HG02642 (cell line): ENCODE data around the gene SGMS1.
A peak's percentile ranks its signal among the peaks of the same experiment; 100 is the strongest.
"Not testable (repeated sequence)": the region's sequence is repeated elsewhere in the genome, so short reads cannot be mapped to it uniquely, and the experiment has no call there.

ENCODE experiments used
- ATAC-seq: cut with Tn5 transposase; IDR thresholded peaks from one replicate; pipeline ENCODE4 v1.9.1; 2021; ENCODE audit warnings: mild to moderate bottlenecking; ENCODE audit not compliant: unreplicated experiment, poor library complexity

The SGMS1 gene

DNA sequence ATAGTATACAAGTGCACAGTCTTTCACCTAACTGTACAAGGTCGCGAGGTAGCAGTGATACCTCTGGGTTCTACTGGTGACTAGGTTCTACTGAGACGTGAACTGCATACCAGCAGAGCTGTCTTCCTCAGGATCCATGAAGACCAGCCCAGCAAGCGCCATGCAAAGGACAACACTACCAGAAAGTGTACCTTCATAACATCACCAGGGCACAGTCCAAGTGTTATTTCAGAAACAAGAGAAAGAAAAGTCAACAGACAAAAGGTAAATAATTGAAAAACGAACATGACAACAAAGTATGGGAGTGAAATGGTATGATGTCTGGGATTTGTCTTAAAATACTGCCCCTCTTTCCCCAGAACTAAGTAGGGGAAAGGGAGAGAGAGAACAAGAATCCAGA, 231.3 kb downstream of the SGMS1 start:
- ATAC-seq = no peak

DNA sequence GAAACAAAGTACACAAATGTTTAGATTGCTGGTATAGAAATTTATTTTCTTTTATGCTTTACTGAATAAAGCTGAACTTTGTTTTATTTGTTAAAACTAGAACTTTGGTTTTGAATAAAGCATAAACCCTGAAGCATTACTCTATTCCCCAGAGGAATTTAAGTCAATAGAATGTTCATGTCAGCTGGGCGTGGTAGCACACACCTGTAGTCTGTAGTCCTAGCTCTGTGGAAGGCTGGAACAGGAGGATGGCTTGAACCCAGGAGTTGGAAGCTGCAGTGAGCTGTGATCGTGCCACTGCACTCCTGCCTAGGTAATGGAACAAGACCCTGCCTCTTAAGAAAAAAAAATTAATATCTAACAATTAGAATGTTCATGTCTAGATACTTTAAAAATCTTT, 233.5 kb downstream of the SGMS1 start:
- ATAC-seq = no peak

DNA sequence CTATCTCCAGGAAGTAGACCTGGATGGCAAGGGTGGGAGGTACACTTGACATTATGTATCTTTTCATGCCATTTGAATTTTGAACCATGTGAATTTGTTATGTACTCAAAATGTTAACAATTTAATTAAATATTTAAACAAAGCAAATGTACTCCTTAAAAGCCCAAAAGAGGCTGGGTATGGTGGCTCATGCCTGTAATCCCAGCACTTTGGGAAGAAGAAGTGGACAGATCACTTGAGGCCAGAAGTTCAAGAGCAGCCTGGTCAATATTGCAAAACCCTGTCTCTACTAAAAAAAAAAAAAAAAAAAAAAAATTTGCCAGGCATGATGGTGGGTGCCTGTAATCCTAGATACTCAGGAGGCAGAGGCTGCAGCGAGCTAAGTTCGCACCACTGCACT, 235.6 kb downstream of the SGMS1 start:
- no peak for ATAC-seq

DNA sequence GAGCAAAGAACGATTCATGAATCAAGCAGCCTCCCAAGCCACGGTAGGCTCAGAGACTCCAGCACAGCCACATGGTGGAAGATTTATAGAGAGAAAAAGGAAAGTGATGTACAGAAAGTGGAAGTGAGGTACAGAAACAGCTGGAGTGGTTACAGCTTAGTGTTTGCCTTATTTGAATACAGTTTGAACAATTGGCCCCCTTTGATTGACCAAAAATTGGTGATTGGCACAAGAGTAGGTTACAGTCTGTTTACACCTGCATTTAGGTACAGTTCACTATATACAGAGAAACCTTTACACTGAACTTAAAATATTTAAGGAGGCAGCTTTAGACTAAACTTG, 236.1 kb downstream of the SGMS1 start:
- ATAC-seq = peak; percentile 78

DNA sequence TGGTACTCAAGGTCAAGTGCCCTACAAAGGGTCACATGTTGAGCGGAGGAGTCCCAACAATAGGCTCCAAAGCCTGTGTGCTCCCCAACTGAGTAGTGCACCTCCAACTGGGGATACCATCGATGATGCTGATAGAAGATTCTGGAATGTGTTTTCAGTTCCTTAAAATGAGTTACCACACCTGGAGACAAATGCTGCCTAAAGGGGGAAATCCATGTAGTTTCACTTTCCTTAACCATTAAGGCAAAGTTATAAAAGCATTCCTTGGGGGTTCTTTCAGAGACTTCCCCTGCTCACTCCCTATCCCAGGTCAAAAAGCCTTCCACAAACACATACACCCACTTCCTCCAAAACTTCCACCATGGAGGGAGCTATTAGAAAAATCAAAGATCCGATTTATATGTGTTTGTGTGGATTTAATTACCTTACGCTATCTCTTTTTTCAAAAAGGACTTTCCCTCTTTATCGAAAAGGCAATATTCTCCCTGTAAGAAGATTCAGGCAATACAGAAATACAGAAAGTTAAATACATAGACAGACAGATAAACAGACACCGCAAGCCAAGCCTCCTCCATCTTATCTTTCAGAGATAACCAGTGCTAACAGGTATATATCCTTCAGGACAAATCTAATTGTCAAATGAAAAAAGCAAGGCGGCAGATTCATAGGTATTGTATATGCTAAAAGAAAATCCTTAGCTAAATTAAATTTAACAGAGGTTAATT, 236.6 kb downstream of the SGMS1 start:
- ATAC-seq = peak; percentile 4

DNA sequence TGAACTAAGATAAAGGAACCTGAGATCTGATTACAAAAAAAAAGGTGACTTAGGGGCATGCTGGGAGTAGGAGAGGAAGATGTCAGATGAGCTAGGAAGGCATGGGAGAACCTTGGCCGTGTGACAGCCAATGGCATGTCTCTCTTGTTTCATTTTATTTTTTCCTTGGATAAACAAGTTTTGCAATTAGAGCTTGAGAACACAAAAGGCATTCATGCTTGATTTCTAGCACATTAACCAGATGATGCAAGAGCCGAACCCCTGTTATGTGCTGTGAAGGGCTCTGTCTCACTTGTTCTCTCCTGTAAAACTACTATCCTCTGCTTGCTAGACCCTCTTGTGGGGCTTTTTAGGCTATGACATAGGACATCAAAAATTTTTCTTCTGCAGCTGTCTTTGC, 238.1 kb downstream of the SGMS1 start:
- no peak for ATAC-seq

DNA sequence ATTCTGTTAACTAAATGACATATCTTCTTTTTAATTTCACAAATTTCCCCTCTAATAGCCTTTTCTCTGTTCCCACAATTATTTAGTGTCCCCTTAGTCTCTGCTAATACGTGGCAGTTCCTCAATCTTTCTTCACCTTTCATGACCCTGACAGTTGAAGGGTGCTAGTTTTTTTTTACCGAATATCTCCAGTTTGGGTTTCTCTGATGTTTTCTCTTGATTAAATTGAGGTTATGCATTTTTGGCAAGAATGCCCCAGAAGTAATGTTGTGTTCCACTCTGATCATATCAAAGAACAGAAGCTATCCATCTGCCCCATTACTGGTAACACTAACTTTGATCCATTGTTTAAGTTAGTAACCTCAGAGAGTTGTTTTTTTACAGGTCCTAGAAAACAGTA, 238.9 kb downstream of the SGMS1 start:
- no peak for ATAC-seq

DNA sequence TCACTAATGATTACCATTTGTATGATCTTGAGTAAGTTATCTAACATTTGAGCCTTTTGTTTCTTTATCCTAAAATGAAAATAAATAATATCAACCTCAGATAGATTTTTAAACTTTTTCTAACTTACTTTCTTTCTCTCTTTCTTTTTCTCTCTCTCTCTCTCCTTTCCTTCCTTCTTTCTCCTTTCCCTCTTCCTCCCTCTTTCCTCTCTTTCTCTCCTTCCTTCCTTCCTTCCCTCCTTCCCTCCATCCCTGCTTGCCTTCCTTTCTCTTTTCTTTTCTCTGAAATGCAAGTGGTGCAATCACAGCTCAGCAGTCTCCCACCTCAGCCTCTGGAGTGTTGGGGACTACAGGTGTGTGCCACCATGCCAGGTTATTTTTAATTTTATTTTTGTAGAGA, 239.5 kb downstream of the SGMS1 start:
- ATAC-seq = no peak

DNA sequence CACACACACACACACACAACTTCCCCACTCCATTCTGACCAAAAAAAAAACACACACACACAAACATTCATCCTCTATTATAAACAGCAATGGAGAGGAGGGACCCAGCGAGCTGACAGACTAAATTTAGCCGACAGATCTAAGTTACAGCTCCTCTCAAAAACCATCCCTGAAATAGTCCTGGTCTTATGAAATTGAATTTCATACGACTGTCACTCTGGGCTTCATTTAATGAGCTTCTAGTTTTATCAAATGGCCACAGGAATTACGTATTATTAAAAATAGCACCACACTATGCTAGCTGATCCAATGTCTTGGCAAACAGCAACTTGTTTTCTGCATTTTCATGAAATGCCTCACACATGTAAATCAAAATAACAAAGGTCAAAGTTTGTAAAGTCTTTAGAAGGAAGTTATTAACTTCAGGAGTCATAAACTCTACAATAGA, 241.2 kb downstream of the SGMS1 start:
- no peak for ATAC-seq

DNA sequence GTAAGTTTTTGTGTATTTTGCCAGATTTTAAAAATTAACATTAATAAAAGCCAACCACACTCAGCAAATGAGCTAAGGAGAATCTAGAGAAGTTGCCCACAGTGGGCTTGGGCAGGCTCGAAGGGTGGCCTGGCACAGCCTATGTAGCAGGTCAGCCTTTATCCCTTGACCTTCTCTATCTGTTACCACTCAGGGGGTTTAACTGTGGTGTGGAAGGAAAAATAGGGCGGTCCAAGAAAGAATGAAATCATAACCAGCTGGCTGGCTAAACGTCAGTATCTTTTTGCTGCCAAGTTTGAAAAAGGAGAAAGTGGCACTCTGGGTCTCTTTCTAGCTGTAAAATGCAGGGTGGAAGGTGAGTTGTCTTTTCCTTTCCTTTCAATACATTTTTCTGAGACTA, 242.1 kb downstream of the SGMS1 start:
- no peak for ATAC-seq

DNA sequence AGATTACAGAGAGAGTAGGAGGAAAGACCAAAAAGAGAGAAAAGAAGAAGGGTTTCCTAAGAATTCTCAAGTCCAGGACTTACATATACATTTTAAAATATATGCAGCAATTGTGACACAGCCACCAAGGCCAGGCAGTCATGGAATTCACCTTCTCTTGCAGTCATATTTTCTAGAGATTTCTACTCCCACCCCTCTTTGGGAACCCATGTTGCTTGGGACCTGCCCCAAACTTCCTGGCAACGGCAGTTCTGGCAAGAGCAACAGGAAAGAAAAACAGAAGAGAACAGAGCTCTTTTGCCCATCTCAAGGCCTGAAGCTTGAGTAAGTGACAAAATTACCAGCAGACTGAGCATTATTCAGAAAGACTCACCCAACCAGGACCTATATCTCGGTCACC, 244.1 kb downstream of the SGMS1 start:
- no peak for ATAC-seq

DNA sequence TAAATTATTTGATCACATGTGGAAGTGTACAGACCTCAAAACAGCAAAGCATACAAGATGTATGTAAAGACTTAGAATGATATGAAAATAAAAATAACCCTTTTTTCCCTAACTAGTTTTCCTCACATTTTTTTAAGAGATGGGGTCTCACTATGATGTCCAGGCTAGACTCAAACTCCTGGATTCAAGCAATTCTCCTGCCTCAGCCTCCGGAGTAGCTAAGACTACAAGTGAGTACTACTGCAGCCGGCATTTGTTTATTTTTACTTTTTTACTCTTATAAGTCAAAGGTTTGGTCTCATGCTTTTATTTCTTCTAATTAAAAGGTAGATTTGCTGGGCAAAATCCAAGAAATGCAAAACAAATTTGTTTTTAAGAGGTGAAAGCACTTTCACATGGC, 248.0 kb downstream of the SGMS1 start:
- no peak for ATAC-seq

DNA sequence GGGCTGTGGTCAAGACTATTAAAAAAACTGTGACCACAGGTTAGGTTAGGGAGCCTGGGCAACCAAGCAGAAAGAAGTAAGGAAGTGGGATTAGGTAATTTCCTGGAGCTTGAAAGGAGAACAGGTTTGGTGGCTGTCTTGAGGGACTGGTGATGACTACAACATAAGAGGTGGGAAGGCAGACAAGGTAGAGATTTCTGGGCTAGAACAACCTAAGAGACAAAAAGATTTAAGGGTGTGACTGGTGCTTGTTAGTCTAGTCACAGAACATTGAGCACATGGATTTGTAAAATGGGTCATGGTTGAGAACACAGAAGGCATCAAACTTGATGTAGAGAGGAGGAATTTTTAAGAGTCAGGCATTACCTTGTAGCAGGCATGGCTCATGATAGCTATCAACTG, 248.7 kb downstream of the SGMS1 start:
- no peak for ATAC-seq

DNA sequence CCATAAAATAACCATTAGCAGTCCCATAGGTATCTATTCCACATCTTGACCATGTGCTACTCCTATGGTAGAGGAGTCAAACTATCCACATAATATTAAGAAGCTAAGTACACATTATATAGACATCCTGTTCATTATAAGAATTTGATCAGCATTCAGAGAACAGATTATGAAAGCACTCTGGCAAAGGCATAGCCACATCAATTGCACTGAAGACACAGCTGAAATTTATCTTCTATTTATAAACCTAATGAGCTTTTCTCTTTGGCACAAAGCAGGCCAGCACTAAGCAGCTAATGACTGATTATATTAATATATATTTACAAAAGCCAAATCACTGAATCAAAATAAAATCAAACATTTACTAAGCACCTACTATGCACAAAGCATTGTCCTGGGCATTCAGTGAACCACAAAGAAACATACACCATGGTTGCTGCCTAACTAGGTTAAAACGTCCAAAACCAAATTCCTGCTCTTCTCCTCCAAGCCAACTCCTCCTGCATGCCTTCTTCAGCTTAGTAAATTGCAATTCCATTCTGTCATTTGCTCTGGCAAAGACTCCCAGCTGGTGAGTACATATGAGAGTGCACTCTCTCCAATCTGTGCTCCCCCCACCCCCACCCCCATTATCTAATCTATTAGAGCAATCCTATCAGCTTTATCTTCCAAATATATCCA, 249.8 kb downstream of the SGMS1 start:
- no peak for ATAC-seq

DNA sequence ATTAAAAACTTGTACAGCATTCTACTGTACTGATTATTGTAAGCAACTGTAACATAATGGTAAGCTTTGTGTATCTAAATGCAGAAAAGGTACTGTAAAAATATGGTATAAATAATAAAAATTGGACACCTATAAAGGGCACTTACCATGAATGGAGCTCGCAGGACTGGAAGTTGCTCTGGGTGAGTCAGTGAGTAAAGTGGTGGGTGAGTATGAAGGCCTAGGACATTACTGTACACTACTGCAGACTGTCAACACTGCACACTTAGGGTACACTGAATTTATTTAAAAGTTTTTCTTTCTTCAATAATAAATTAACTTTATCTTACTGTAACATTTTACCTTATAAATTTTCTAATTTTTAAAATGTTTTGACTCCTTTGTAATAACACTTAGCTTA, 253.8 kb downstream of the SGMS1 start:
- no peak for ATAC-seq

DNA sequence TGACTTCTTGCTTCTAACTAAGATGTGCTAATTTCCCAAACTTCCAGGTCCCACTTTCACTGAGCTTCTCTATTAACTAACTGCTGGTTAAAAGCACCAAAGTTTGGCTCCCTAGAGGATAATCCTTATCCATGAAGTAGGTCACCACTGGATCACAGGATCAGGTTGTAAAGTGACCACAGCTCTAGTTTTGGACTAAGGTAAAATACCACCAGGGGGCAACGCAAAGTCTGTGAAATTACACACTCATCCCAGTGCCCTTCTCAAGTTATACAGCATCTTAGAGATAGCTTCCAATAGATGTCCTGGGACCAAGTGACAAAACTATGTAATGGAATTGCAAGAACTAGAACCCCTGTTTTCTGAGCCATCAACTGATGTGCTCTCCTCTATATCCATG, 256.0 kb downstream of the SGMS1 start:
- ATAC-seq = no peak

DNA sequence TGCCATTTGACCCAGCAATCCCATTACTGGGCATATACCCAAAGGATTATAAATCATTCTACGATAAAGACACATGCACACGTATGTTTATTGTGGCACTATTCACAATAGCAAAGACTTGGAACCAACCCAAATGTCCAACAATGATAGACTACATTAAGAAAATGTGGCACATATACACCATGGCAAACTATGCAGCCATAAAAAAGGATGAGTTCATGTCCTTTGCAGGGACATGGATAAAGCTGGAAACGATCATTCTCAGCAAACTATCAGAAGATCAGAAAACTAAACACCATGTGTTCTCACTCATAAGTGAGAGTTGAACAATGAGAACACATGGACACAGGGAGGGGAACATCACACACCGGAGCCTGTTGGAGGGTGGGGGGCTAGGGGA, 257.3 kb downstream of the SGMS1 start:
- ATAC-seq = not testable (repeated sequence)

DNA sequence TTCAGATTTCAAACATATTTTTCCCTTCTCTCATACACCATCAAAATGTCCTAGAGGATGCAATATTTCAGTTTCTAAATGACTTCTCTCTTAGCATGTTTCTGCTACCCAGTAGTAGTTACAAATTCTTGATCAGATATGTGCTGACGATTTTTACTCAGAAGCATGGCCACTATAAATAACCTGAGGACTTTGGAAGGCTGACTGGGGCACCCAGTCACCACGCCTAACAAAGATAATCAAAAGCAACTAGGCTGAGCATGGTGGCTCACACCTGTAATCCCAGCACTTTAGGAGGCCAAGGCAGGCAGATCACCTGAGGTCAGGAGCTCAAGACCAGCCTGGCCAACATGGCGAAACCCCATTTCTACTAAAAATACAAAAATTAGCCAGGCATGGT, 259.0 kb downstream of the SGMS1 start:
- ATAC-seq = not testable (repeated sequence)

DNA sequence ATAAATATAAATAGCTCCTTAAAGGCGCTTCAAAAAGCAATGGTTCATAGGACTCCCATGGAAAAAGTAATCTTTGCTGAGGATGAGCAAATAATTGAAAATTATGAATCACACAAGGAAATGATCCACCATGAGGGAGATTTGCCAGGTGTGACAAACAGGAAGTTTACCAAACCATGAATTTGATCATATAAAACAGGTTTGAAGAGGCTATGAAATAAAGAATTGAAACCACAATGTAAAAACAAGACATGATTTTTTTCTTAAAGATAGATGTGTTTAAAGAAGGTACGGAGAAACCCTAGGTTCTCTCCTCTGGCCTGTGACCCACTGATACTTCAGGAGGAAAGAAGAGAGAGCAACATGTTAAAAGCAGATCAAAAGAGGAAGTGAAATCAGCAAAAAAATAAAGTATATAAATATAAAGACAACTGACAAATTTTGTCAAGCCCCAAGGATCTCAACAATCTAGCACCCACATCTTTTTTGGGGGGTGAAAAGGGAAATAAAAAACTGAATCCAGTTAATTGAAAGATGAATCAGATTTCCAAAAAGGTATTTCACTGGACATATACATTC, 261.1 kb downstream of the SGMS1 start:
- ATAC-seq = peak; percentile 74

DNA sequence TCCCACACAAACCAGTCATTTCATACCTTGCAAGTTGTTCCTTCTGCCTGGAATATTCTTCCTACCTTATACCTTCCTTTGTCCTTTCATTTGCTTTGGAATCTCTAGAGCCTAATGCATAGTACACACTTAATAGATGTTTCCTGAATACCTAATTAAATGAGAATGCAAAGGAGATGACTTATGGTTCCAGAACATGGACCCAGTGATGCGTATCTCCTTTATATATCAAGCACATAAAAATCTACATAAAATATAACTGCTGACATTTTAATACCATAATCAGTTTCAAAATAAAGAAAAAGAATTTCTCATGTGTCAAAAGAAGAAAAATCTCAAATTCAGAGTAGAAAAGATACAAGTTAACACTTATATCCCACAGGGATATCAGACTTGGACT, 261.8 kb downstream of the SGMS1 start:
- no peak for ATAC-seq

DNA sequence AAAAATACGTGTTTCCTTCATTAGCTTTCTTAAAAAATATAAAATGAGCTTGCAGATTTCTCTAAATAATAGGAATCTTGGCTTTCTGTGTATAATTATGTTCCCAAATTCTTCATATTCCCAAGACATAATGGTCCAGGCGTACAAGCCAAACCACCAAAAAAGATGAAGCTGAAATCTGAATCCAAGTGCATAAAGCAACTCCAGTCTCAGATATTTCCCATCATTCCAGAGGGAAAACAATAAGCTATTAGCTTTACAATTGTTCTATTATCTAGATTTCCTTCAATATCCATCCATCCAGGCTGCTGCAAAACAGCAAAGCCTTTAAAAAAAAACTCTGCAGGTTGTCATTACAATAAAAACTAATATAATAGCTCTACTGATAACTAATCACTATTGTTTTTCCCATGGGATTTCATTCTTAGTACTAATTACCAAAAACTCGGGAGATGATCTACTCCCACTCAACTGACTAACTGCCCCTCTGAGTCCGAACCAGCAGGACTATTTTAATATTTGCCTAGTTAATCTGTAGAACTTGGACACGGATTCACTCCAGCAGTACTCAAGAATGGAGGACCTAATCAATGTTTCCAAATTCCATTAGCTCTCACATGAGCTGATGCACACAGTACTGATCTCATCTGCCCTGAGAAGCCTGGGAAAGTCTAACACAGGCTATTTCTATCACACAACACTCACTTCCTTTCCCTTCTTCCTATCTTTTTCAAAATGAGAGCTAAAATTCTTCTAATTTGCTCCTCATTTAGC, 263.5 kb downstream of the SGMS1 start:
- ATAC-seq = no peak
